Stimulated activated CD8-positive, alpha-beta memory T cell treated with anti-CD3 and anti-CD28 coated beads, Interleukin-7, amount 100 ng/mL, for 4 hours (primary cell): ENCODE results near the gene CYBA.

Experiments
- DNase-seq, 2 donors: peaks; one replicate each; pipeline ENCODE4 v3.0.0-alpha.2; 2020; ENCODE audit warnings: low read depth in 2 of 2

Gene CYBA

GRCh38 chr16:88631920-88632586 is 18.8 kb downstream of the CYBA start:
- DNase-seq: no peak

GRCh38 chr16:88631384-88631783 is 19.5 kb downstream of the CYBA start:
- no peak for DNase-seq

- no peak for DNase-seq
Observed at GRCh38 chr16:88630941-88631340, 19.9 kb downstream of the CYBA start.

GRCh38 chr16:88630433-88630832 is 20.4 kb downstream of the CYBA start:
- DNase-seq: no peak

- DNase-seq: no peak
Observed at GRCh38 chr16:88629835-88630234, 21.0 kb downstream of the CYBA start.

- no peak for DNase-seq
Observed at GRCh38 chr16:88628512-88628974, 22.3 kb downstream of the CYBA start.

- DNase-seq: no peak
Observed at GRCh38 chr16:88627531-88628411, 23.1 kb downstream of the CYBA start.

- no peak for DNase-seq
Observed at GRCh38 chr16:88626646-88627045, 24.2 kb downstream of the CYBA start.

- no peak for DNase-seq
Observed at GRCh38 chr16:88624977-88625576, 25.8 kb downstream of the CYBA start.

GRCh38 chr16:88624481-88624880 is 26.4 kb downstream of the CYBA start:
- no peak for DNase-seq

- DNase-seq: no peak
Observed at GRCh38 chr16:88623858-88624257, 27.0 kb downstream of the CYBA start.

GRCh38 chr16:88622866-88623265 is 28.0 kb downstream of the CYBA start:
- DNase-seq: no peak

GRCh38 chr16:88622125-88622524 is 28.7 kb downstream of the CYBA start:
- no peak for DNase-seq

- peak; percentile 53 to 68 for DNase-seq
Observed at GRCh38 chr16:88619859-88620815, 30.7 kb downstream of the CYBA start.

- DNase-seq: no peak
Observed at GRCh38 chr16:88618956-88619667, 31.7 kb downstream of the CYBA start.

GRCh38 chr16:88618182-88618955 is 32.5 kb downstream of the CYBA start:
- DNase-seq: no peak

GRCh38 chr16:88617268-88618031 is 33.4 kb downstream of the CYBA start:
- no peak for DNase-seq

- no peak for DNase-seq
Observed at GRCh38 chr16:88616736-88617135, 34.1 kb downstream of the CYBA start.

GRCh38 chr16:88616320-88616719 is 34.5 kb downstream of the CYBA start:
- DNase-seq: no peak
